22Rv1 (cell line): ENCODE results near the gene ARHGEF17.

Experiments used
- ZFX ChIP-seq: fragments of 450-650 bp; IDR thresholded peaks from 2 replicates; pipeline ENCODE4 v1.6.1; 2017; ENCODE audit warnings: antibody characterized with exemption, borderline replicate concordance
- TF ChIP-seq, protein P1 (sequence below): fragments of 450-650 bp; IDR thresholded peaks from 2 replicates; pipeline ENCODE4 v1.5.1; 2017; ENCODE audit warnings: mild to moderate bottlenecking

DNA sequence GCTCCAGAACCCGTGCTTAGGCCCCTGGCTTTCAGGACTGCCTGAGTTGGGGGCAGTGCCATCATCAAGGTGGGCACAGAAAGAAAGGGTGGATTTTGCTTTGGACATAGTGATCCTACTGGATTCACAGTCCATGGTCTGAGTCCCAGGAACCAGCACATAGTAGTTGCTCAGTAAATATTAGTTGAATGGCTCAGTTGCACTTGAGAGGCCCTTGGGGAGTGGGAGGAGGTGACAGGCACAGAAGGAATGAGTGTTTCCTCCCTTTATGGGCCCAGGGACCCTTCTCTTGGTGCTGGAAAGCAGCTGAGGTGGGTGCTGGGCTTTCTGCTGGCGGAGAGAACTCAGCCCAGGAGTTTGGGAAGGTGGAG, 16.6 kb downstream of the ARHGEF17 start:
- TF ChIP-seq, protein P1, sequence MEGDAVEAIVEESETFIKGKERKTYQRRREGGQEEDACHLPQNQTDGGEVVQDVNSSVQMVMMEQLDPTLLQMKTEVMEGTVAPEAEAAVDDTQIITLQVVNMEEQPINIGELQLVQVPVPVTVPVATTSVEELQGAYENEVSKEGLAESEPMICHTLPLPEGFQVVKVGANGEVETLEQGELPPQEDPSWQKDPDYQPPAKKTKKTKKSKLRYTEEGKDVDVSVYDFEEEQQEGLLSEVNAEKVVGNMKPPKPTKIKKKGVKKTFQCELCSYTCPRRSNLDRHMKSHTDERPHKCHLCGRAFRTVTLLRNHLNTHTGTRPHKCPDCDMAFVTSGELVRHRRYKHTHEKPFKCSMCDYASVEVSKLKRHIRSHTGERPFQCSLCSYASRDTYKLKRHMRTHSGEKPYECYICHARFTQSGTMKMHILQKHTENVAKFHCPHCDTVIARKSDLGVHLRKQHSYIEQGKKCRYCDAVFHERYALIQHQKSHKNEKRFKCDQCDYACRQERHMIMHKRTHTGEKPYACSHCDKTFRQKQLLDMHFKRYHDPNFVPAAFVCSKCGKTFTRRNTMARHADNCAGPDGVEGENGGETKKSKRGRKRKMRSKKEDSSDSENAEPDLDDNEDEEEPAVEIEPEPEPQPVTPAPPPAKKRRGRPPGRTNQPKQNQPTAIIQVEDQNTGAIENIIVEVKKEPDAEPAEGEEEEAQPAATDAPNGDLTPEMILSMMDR = no peak
- no peak for TF ChIP-seq ZFX
